HG03103 (cell line): ENCODE results near the gene OSTN.

Source experiments
- ATAC-seq: cut with Tn5 transposase; IDR thresholded peaks from one replicate; pipeline ENCODE4 v1.9.1; 2021; ENCODE audit warnings: low read depth; ENCODE audit not compliant: unreplicated experiment

Gene OSTN

GRCh38 chr3:191227541-191227940 lies 28.5 kb downstream of the OSTN start:
- no peak for ATAC-seq

GRCh38 chr3:191234216-191234615 lies 35.2 kb downstream of the OSTN start:
- no peak for ATAC-seq

GRCh38 chr3:191235331-191236314 lies 36.6 kb downstream of the OSTN start:
- peak; percentile 99 for ATAC-seq

- ATAC-seq: no peak
Measured at GRCh38 chr3:191236646-191237045, 37.6 kb downstream of the OSTN start.

- no peak for ATAC-seq
Measured at GRCh38 chr3:191237047-191237882, 38.2 kb downstream of the OSTN start.

- no peak for ATAC-seq
Measured at GRCh38 chr3:191238321-191238817, 39.3 kb downstream of the OSTN start.

GRCh38 chr3:191239407-191240031 lies 40.5 kb downstream of the OSTN start:
- no peak for ATAC-seq

GRCh38 chr3:191240486-191240885 lies 41.4 kb downstream of the OSTN start:
- no peak for ATAC-seq

GRCh38 chr3:191244242-191244867 lies 45.3 kb downstream of the OSTN start:
- ATAC-seq: no peak

- ATAC-seq: peak; percentile 66
Measured at GRCh38 chr3:191246034-191246433, 47.0 kb downstream of the OSTN start.

- ATAC-seq: no peak
Measured at GRCh38 chr3:191246630-191247029, 47.6 kb downstream of the OSTN start.

GRCh38 chr3:191253089-191253799 lies 54.2 kb downstream of the OSTN start:
- ATAC-seq: no peak

- no peak for ATAC-seq
Measured at GRCh38 chr3:191254098-191254873, 55.2 kb downstream of the OSTN start.

GRCh38 chr3:191255156-191255555 lies 56.1 kb downstream of the OSTN start:
- no peak for ATAC-seq

GRCh38 chr3:191256405-191256804 lies 57.4 kb downstream of the OSTN start:
- ATAC-seq: no peak

GRCh38 chr3:191257286-191257685 lies 58.2 kb downstream of the OSTN start:
- ATAC-seq: no peak

GRCh38 chr3:191259486-191259885 lies 60.4 kb downstream of the OSTN start:
- ATAC-seq: no peak

- no peak for ATAC-seq
Measured at GRCh38 chr3:191260431-191261303, 61.6 kb downstream of the OSTN start.
